ENCODE results near the gene IFT122. TPM values are rescaled to one million over a fixed set of nuclear protein-coding genes. Genes with fewer than 3 reads are reported as not detected.

IFT122 gene
- total RNA-seq, 6 experiments from 2014 or later: 7.1 to 16.8 (median 11.5) TPM

DNA sequence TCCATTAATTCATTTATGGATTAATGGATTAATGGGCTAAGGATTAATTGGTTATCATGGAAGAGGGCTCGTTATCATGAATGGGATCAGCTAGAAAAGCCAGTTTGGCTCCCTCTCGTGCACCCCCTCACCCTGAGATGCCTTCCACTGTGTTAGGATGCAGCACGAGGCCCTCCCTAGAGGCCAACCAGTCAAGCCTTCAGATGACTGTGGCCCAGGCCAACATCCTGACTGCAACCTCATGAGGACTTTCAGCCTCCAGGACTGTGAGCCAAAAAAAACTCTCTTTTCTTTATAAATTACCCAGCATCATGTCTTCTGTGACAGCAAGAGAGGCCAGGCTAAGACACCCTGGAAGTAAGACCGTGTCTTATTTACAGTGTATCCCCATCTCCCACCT is 20.5 kb upstream of the IFT122 start:
- intact Hi-C loops (cut with DNase I): no loop called here
- H3K36me3 ChIP-seq: no peaks in the 10 kb centered on the region
- no peaks in the 10 kb centered on the region for H3K27me3 ChIP-seq
- WGBS (ENCODE audit: insufficient coverage, low coverage, low lambda C conversion rate, missing lambda C conversion rate): 66% methylated on average over 4 of the region's 4 CpGs
- H3K9me3 ChIP-seq: no peaks in the 10 kb centered on the region
- H3K27ac ChIP-seq: no peak overlapping the region
- H3K4me1 ChIP-seq: peaks cover 0 to 13% (median 3%) of the 10 kb centered on the region in 4 donors
- TF ChIP-seq, protein P1, sequence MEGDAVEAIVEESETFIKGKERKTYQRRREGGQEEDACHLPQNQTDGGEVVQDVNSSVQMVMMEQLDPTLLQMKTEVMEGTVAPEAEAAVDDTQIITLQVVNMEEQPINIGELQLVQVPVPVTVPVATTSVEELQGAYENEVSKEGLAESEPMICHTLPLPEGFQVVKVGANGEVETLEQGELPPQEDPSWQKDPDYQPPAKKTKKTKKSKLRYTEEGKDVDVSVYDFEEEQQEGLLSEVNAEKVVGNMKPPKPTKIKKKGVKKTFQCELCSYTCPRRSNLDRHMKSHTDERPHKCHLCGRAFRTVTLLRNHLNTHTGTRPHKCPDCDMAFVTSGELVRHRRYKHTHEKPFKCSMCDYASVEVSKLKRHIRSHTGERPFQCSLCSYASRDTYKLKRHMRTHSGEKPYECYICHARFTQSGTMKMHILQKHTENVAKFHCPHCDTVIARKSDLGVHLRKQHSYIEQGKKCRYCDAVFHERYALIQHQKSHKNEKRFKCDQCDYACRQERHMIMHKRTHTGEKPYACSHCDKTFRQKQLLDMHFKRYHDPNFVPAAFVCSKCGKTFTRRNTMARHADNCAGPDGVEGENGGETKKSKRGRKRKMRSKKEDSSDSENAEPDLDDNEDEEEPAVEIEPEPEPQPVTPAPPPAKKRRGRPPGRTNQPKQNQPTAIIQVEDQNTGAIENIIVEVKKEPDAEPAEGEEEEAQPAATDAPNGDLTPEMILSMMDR (IDR thresholded peaks at IDR 0.05): no peak
- TF ChIP-seq POLR2A (IDR thresholded peaks at IDR 0.05): no peak
- DNase-seq (no peak), ATAC-seq (no peak)
- no peak overlapping the region for H3K4me3 ChIP-seq

DNA sequence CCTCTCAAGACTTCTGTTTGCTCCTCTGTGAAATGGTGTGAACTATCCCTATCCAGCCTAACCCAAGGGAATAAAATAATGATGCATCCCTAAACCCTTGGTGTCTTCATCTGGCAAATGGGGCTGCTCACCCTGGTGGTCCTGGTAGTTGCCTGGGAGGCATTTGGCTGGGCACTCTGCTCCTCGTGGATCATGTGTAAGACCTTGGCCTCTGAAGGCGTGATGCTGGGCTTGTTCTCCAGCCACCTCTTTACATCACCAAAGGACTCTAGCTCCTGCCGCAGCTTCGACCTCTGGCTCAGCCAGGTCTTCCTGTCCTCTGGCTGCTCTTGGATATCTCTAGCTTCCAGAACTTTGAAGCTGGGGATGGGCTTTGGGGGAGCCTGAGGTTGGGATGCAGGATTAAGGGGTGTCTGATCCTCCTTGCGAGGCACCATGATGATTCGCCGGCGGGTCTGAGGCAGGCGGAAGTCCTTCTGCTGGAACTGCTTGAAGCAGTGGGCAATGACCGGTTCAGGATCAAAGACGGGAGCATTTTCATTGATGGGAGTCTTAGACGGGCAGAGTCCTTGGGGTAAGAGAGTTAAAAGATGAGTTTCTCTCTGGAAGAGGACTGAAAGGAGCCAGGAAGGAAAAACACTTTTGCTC is 18.7 kb upstream of the IFT122 start:
- intact Hi-C loops (cut with DNase I): no loop called here
- no peak for DNase-seq
- Histone ChIP-seq H3K36me3 (no peaks in the 10 kb centered on the region), H3K4me3 (no peak overlapping the region), H3K9me3 (no peaks in the 10 kb centered on the region), H3K27ac (no peak overlapping the region), H3K27me3 (no peaks in the 10 kb centered on the region), H3K4me1 (peaks cover 0 to 22% (median 3%) of the 10 kb centered on the region in 4 donors)
- 95% methylated on average over 8 of the region's 12 CpGs for WGBS (ENCODE audit: insufficient coverage, low coverage, low lambda C conversion rate, missing lambda C conversion rate)
- TF ChIP-seq POLR2A (IDR thresholded peaks at IDR 0.05): no peak
- TF ChIP-seq, protein P1 (IDR thresholded peaks at IDR 0.05): no peak
- ATAC-seq: no peak

DNA sequence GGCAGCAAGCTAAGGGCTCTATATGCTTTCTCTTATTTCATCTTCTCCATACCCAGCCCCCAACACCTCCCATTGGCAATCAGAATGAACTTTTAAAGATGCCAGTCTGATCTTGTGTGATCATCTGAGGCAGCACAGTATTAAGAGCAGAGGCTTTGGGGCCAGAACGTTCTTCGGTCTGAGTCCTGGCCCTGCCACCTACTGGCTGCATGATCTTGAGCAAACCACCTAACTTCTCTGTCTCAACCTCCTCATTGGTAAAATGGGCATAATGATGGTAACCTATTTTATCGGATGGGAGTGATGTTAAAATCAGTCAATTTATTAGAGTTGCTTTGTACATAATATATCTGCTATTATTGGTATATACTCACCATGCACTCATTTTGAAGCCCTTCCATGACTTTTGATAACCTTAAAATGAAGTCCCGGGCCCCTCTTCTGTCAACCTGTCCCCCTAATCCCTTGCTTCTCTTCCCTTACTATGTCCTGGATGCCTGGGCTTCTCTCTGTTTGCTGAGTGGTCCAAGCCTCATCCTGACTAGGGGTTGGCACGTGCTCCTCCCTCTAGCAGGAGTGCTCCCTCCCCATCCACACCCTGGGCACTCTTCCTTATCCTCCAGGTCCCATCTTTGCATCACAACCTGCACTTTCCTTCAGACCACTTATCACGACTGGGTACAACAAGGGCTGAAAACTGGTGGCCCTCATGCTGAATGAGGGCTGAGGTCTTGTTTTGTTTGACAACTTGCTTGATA is 17.9 kb upstream of the IFT122 start:
- Histone ChIP-seq H3K9me3 (no peaks in the 10 kb centered on the region), H3K4me1 (peaks cover 0 to 22% (median 3%) of the 10 kb centered on the region in 4 donors), H3K36me3 (no peaks in the 10 kb centered on the region), H3K27me3 (no peaks in the 10 kb centered on the region), H3K27ac (no peak overlapping the region), H3K4me3 (no peak overlapping the region)
- TF ChIP-seq, protein P1 (IDR thresholded peaks at IDR 0.05): peak in 2 of 4 donors; percentile 14 to 34
- no peak for TF ChIP-seq POLR2A (IDR thresholded peaks at IDR 0.05)
- intact Hi-C loops (cut with DNase I): no loop called here
- DNase-seq (no peak), ATAC-seq (peak in 2 of 4 donors; percentile 26 to 42)
- WGBS (ENCODE audit: insufficient coverage, low coverage, low lambda C conversion rate, missing lambda C conversion rate): 75% methylated on average over 5 of the region's 6 CpGs

DNA sequence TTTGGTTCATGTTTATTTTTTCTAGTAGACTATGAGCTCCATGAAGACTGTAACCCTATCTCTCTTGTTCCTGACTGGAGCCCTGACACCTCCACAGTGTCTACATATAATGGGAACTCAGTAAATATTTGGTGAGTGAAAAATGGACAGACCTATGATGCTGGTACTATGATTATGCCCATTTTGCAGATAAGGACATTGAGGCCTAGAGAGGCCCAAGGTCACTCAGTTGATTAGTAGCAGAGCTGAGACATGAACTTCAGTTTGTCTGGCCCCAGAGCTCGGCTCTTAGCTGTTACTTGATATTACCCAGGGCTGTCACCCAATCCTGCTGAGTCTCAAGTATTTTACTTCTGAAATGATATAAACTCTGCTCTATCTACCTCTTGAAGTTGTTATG is 17.1 kb upstream of the IFT122 start:
- Histone ChIP-seq H3K4me1 (peaks cover 0 to 22% (median 3%) of the 10 kb centered on the region in 4 donors), H3K4me3 (no peak overlapping the region), H3K9me3 (no peaks in the 10 kb centered on the region), H3K36me3 (no peaks in the 10 kb centered on the region), H3K27me3 (no peaks in the 10 kb centered on the region), H3K27ac (no peak overlapping the region)
- WGBS (ENCODE audit: insufficient coverage, low coverage, low lambda C conversion rate, missing lambda C conversion rate): 100% methylated on average over 1 of the region's 1 CpG
- no peak for ATAC-seq
- TF ChIP-seq, protein P1 (IDR thresholded peaks at IDR 0.05): no peak
- TF ChIP-seq POLR2A (IDR thresholded peaks at IDR 0.05): no peak
- DNase-seq: no peak
- intact Hi-C loops (cut with DNase I): no loop called here

Measured in right lobe of liver (tissue), 6 donors.